Dermis microvascular lymphatic vessel endothelial cell (primary cell): ENCODE data around the gene IRF1. TPM values are rescaled to one million over a fixed set of nuclear protein-coding genes. Genes with fewer than 3 reads are reported as not detected.
A peak's percentile ranks its signal among the peaks of the same experiment; 100 is the strongest.

Experiments used
- DNase-seq, 2 donors: peaks; one replicate each; pipeline versions ENCODE4 v3.0.0 to v3.0.0-alpha.2; 2010; ENCODE audit warnings: low read depth in 2 of 2
- total RNA-seq: library from RNA; depleted of rRNA; stranded (reverse); fragments of >200 nt; gene quantifications from 2 replicates; pipeline ENCODE4 v1.2.1, GENCODE V29; 2014

The IRF1 gene
- total RNA-seq, 1 donor from 2014 or later, result 11.2 TPM

DNA sequence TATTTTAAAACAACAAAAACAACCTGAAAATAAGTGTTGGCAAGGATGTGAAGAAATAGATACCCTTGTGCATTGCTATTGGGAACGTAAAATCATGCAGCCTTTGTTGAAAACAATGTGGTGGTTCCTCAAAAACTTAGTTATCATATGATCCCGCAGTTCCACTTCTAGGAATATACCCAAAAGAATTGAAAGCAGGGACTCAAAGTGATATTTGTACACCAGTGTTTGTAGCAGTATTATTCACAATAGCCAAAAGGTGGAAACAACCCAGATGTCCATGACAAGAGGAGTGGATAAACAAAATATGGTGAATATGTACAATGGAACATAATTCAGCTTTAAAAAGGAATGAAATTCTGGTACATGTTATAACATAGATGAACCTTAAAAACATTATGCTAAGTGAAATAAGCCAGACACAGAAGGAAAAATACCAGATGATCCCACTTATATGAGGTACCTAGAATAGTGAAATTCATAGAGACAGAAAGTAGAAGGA lies 29.0 kb downstream of the IRF1 start:
- DNase-seq, result no peak

GRCh38 chr5:132460846-132461568 lies 29.6 kb downstream of the IRF1 start:
- no peak for DNase-seq

- DNase-seq, result no peak
These were observed 30.4 kb downstream of the IRF1 start for GRCh38 chr5:132459983-132460838.

GRCh38 chr5:132459031-132459982 lies 31.3 kb downstream of the IRF1 start:
- no peak for DNase-seq

DNA sequence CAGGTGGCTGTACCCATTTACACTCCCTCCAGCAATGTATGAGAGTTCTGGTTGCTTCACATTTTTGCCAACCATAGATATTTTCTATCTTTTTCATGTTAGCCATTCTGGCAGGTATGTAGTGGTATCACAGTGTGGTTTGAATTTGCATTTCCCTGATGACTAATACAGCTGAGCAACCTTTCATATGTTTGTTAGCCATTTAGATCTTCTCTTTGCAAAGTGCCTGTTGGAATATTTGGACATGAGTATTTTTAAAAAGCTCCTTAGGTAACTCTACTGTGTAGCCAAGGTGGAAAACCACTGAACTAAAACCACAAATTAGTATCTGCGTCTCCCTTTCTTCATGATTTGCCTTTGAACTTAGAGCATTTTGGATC lies 31.9 kb downstream of the IRF1 start:
- no peak for DNase-seq

DNA sequence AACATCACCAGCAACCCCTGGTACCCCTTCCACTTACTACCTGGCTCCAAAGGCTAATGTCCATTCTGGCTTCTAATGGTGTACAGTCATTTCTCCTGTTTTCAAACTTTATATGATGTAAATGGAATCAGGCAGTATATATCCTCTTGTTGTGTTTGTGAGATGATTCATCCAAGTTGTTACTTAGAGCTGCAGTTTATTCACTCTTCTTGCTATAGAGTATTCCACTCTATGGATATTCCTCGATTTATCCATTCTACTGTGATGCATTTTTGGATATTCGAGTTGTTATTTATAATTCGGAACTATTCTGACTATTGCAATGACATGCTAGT lies 32.4 kb downstream of the IRF1 start:
- DNase-seq, result peak in 1 of 2 donors; percentile 29

DNA sequence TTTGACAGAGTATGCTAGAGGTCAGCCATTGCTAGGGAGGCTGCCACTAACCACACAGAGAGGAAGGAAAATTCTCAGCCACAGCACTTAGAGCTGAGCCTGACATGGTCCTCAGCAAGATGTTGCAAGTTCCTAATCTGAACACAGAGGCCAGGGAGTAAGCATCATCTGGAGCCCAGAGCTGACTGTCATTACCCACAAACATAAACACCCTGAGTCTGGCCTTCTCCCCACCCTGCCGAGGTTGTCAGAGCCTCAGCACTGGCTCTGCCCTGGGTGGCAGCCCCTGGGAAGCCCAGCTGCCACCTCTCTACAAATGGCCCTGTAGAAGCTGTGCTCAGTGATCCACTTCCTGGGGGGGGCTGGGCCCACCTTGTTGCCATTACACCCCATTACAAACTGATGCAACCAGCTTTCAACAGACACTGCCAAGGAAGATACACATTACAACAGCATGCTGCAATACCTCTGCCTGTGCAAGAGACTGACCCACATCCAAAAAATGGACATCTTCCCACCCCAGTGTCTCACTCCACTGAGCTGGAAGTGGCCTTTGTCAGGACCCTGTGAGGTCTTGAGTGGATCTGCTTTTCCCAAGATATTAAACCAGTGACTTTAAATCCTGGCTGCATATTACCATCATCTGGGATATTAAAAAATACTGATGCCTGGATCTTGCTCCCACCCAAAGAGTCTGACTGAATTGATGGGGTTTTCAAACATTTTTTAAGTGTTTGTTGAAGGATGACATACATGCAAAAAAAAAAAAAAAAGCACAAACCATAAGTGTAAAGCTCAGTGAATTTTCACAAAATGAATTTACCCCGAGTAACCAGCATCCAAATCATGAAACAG lies 33.0 kb downstream of the IRF1 start:
- no peak for DNase-seq

DNA sequence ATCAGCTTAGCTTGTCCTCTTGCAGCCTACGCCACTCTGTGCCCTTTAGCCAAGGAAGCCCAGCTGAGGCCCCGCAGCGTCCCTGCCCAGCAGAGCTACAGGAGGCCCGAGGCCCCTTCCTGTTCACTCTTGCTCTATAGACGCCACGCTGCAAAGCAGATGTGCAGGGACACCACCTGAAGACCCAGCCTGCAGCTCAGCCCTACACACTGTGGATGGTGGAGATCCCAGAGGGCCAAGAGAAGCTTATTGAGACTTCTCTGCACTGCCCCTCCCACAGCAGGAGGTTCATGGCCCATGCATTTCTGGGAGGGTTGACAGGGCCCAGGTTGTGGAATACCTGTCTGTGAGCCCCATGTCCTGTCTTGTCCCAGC lies 33.6 kb downstream of the IRF1 start:
- no peak for DNase-seq

DNA sequence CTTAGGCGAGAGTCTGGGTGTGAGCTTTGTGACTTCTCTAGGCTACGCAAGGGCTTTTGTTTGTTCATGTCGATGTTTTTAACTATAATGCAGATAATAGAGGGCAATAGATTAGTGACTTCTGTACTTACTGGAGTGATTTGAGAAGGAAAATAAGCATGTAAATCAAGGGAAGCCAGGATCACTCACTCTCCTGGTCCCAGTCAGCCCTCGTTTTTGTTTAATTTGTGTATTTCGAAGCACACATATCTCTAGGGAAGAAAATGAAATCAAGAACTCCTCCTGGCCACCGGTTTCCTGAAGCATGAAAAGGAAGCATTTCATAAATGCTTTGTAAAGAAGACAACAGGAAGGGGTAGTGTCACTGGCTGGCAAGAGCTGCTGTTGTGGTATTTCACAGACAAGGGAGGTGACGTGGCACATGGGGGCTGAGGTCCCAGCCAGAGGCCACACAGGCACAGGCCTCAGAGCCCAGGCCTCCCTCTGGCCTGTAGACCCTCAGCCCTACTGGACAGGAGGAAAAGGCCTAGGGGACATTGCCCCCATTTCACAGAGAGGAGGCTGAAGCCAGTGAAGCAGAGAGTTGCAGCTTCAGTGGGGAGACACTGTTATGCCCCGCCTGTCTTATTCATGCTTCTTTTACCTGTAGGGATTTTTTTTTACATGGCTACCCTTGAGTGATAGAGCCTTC lies 34.1 kb downstream of the IRF1 start:
- peak; percentile 87 to 92 for DNase-seq

GRCh38 chr5:132455614-132456115 lies 34.9 kb downstream of the IRF1 start:
- DNase-seq, result peak; percentile 52 to 55

- DNase-seq, result no peak
These were observed 36.2 kb downstream of the IRF1 start for GRCh38 chr5:132454361-132454760.

GRCh38 chr5:132451387-132451786 lies 39.2 kb downstream of the IRF1 start:
- DNase-seq, result no peak

DNA sequence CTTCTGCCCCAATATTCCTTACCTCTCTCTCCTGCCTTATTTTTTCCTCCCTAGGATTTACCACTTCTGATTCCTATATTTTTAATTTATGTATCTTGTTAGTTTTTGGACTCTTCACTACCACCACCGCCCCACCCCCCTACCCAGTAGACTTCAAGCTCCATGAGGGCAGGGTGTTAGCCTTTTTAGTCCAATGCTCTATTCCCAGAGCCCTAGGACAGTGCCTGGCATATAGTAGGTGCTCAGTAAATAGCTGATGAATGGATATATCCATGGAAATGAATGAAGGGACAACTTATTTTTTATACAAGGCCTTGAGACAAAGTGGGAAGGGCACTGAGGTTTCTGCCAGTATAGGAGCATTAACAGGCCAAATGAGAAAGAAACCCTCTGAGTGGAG lies 41.5 kb downstream of the IRF1 start:
- no peak for DNase-seq

DNA sequence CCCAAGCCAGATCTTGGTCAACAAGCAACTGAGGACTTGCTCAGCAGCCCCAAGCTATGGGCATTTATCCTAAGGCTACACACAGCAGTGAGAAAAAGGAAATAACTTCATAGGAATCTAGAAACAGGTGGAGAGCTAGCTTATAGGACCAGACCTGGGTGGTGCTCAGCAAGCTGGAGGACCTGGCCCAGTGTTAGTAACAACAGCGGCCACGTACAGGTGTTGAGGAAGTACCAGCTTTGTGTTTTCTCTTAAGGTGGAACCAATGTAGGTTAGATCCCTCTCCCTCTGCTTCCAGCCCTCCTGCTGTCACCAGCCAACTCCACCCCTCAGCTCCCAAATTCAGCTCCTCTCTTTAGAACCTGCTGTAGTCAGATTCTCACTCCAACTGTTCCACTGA lies 43.4 kb downstream of the IRF1 start:
- no peak for DNase-seq

- DNase-seq, result peak; percentile 41 to 63
These were observed 44.0 kb downstream of the IRF1 start for GRCh38 chr5:132446621-132447020.

GRCh38 chr5:132445930-132446329 lies 44.6 kb downstream of the IRF1 start:
- DNase-seq, result peak in 1 of 2 donors; percentile 62

- DNase-seq, result no peak
These were observed 45.0 kb downstream of the IRF1 start for GRCh38 chr5:132445640-132445923.

GRCh38 chr5:132444841-132445639 lies 45.5 kb downstream of the IRF1 start:
- no peak for DNase-seq

- DNase-seq, result no peak
These were observed 46.5 kb downstream of the IRF1 start for GRCh38 chr5:132444061-132444460.
